Lower leg skin (tissue), 3 donors: ENCODE results near the gene SCMH1.

Experiments
- CTCF ChIP-seq, 3 donors: fragments of 450-650 bp; IDR thresholded peaks; one replicate each; pipeline ENCODE4 v1.5.1; 2016; ENCODE audit warnings: antibody characterized with exemption in 3 of 3, mild to moderate bottlenecking in 3 of 3, moderate library complexity in 2 of 3
- POLR2A ChIP-seq, 2 donors: fragments of 450-650 bp; IDR thresholded peaks; one replicate each; pipeline ENCODE4 v1.6.1; 2016 to 2017; ENCODE audit warnings: antibody characterized with exemption in 2 of 2, mild to moderate bottlenecking in 1 of 2, moderate library complexity in 1 of 2

GRCh38 chr1:41103766-41104165 is 138.3 kb downstream of the SCMH1 start:
- TF ChIP-seq CTCF (IDR thresholded peaks at IDR 0.05) (no peak), POLR2A (IDR thresholded peaks at IDR 0.05) (no peak)
